Prostate gland (tissue), 2 donors: ENCODE data around the gene MCCC2. TPM values are rescaled to one million over a fixed set of nuclear protein-coding genes. Genes with fewer than 3 reads are reported as not detected.
"Not testable (repeated sequence)": the region's sequence is repeated elsewhere in the genome, so short reads cannot be mapped to it uniquely, and the experiment has no call there.

Experiments used
- DNase-seq: peaks from one replicate; pipeline ENCODE4 v3.0.0-alpha.2; 2019; ENCODE audit warnings: low spot score
- H3K27ac ChIP-seq, 2 donors: fragments of 200-600 bp; sonication (generic); 2 replicates each; pipeline ENCODE4 v1.5.1; 2017 to 2019
- H3K27me3 ChIP-seq: fragments of 200-600 bp; sonication (generic); replicated peaks from 2 replicates; pipeline ENCODE4 v1.5.1; 2019; ENCODE audit not compliant: insufficient read depth
- H3K36me3 ChIP-seq, 2 donors: fragments of 200-600 bp; sonication (generic); 1 replicate in 1 of 2; 2 replicates in 1 of 2; pipeline versions ENCODE4 v1.5.1 to v1.8.1; 2017 to 2019
- H3K4me1 ChIP-seq: fragments of 200-600 bp; sonication (generic); replicated peaks from 2 replicates; pipeline ENCODE4 v1.5.1; 2019
- H3K4me3 ChIP-seq, 2 donors: fragments of 200-600 bp; sonication (generic); 2 replicates each; pipeline ENCODE4 v1.5.1; 2017 to 2019
- H3K9me3 ChIP-seq: fragments of 200-600 bp; sonication (generic); 2 replicates; pipeline ENCODE4 v1.5.1; 2017
- CTCF ChIP-seq, 4 experiments: fragments of 200-600 bp in 2 of 4; fragments of 450-650 bp in 2 of 4; sonication (generic) in 2 of 4; IDR thresholded peaks; 1 replicate in 3 of 4; 2 replicates in 1 of 4; pipeline ENCODE4 v1.5.1; 2016 to 2019; ENCODE audit warnings: antibody characterized with exemption in 4 of 4, mild to moderate bottlenecking in 2 of 4, moderate library complexity in 2 of 4
- POLR2A ChIP-seq: fragments of 450-650 bp; IDR thresholded peaks from one replicate; pipeline ENCODE4 v1.6.1; 2016; ENCODE audit warnings: antibody characterized with exemption, mild to moderate bottlenecking
- POLR2AphosphoS5 ChIP-seq: sonication (generic); formaldehyde crosslinking; IDR thresholded peaks from one replicate; pipeline ENCODE4 v1.6.1; 2017; ENCODE audit warnings: antibody characterized with exemption
- WGBS: methylation state at CpG from one replicate; pipeline ENCODE4 v1.1.5; 2018; 5-methylcytosine and 5-hydroxymethylcytosine counted together
- intact Hi-C: fragments of 100-400 bp; cut with DNase I; formaldehyde crosslinking; loops from one replicate; pipeline ENCODE4 v1.14.2; 2022
- total RNA-seq, 2 donors: library from RNA; depleted of rRNA; stranded (reverse); fragments of >200 nt; gene quantifications; one replicate each; pipeline ENCODE4 v1.1.0, GENCODE V29; 2016

The MCCC2 gene
- total RNA-seq, 2 donors from 2014 or later = 53.0 to 141 TPM

GRCh38 chr5:71633255-71634155, 46.4 kb downstream of the MCCC2 start:
- DNase-seq = no peak
- WGBS = 51% methylated on average over 2 of the region's 2 CpGs
- intact Hi-C loops = no loop called here
- H3K27me3 ChIP-seq = no peaks in the 10 kb centered on the region
- no peak overlapping the region for H3K4me3 ChIP-seq
- no peaks in the 10 kb centered on the region for H3K36me3 ChIP-seq
- no peak for TF ChIP-seq POLR2AphosphoS5
- TF ChIP-seq POLR2A = no peak
- TF ChIP-seq CTCF (IDR thresholded peaks at IDR 0.05) = no peak
- H3K4me1 ChIP-seq = peaks cover 8% of the 10 kb centered on the region
- H3K27ac ChIP-seq = peak overlapping the region in 1 of 2 donors; percentile 72
- no peaks in the 10 kb centered on the region for H3K9me3 ChIP-seq

- no peaks in the 10 kb centered on the region for H3K27me3 ChIP-seq
- intact Hi-C loops = no loop called here
- no peak for TF ChIP-seq POLR2A
- peak; percentile 51 for TF ChIP-seq POLR2AphosphoS5
- DNase-seq = no peak
- H3K9me3 ChIP-seq = no peaks in the 10 kb centered on the region
- no peak overlapping the region for H3K4me3 ChIP-seq
- peak overlapping the region in 1 of 2 donors; percentile 65 for H3K27ac ChIP-seq
- no peaks in the 10 kb centered on the region for H3K36me3 ChIP-seq
- peaks cover 5% of the 10 kb centered on the region for H3K4me1 ChIP-seq
These were observed 50.0 kb downstream of the MCCC2 start for GRCh38 chr5:71637133-71637532.

GRCh38 chr5:71640408-71640807, 53.3 kb downstream of the MCCC2 start:
- no peaks in the 10 kb centered on the region for H3K27me3 ChIP-seq
- 98% methylated on average over 3 of the region's 3 CpGs for WGBS
- no peaks in the 10 kb centered on the region for H3K4me1 ChIP-seq
- H3K36me3 ChIP-seq = no peaks in the 10 kb centered on the region
- no peaks in the 10 kb centered on the region for H3K9me3 ChIP-seq
- intact Hi-C loops = no loop called here
- TF ChIP-seq POLR2AphosphoS5 = no peak
- no peak for TF ChIP-seq CTCF (IDR thresholded peaks at IDR 0.05)
- TF ChIP-seq POLR2A = no peak
- H3K27ac ChIP-seq = no peak overlapping the region
- DNase-seq = no peak
- H3K4me3 ChIP-seq = no peak overlapping the region

- H3K4me3 ChIP-seq = no peak overlapping the region
- 45% methylated on average over 3 of the region's 3 CpGs for WGBS
- no peaks in the 10 kb centered on the region for H3K9me3 ChIP-seq
- DNase-seq = no peak
- no peak for TF ChIP-seq POLR2A
- TF ChIP-seq CTCF (IDR thresholded peaks at IDR 0.05) = no peak
- peak; percentile 44 for TF ChIP-seq POLR2AphosphoS5
- H3K27ac ChIP-seq = peak overlapping the region in 1 of 2 donors; percentile 55
- intact Hi-C loops = no loop called here
- peaks cover 0 to 3% of the 10 kb centered on the region in 2 donors for H3K36me3 ChIP-seq
- H3K27me3 ChIP-seq = no peaks in the 10 kb centered on the region
- H3K4me1 ChIP-seq = no peaks in the 10 kb centered on the region
These were observed 57.9 kb downstream of the MCCC2 start for GRCh38 chr5:71645030-71645429.

DNA sequence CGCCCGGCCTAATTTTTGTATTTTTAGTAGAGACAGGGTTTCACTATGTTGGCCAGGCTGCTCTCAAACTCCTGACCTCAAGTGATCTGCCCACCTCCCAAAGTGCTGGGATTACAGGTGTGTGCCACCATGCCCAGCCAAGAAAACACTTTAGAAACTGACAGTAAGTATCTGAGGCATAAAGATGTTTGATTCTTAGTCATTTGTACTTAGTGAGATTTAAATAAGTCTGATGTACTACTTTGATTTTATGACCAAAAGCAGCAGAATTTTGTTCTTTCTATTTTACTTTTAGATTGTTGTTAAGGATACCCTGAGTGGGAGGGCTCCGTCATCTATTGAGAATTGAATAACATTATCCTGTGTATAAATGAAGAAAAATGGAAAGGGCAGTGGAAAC, 63.8 kb downstream of the MCCC2 start:
- WGBS = 95% methylated on average over 3 of the region's 3 CpGs
- H3K4me1 ChIP-seq, DNase-seq, H3K4me3 ChIP-seq, H3K27ac ChIP-seq, H3K27me3 ChIP-seq, intact Hi-C loops, H3K9me3 ChIP-seq, H3K36me3 ChIP-seq: not testable (repeated sequence)

- no peak for DNase-seq
- peaks cover 0 to 2% of the 10 kb centered on the region in 2 donors for H3K36me3 ChIP-seq
- H3K9me3 ChIP-seq = no peaks in the 10 kb centered on the region
- no peak overlapping the region for H3K4me3 ChIP-seq
- H3K4me1 ChIP-seq = no peaks in the 10 kb centered on the region
- H3K27me3 ChIP-seq = no peaks in the 10 kb centered on the region
- no peak for TF ChIP-seq CTCF (IDR thresholded peaks at IDR 0.05)
- TF ChIP-seq POLR2AphosphoS5 = no peak
- TF ChIP-seq POLR2A = no peak
- peak overlapping the region in 1 of 2 donors; percentile 15 for H3K27ac ChIP-seq
- intact Hi-C loops = no loop called here
- 91% methylated on average over 3 of the region's 3 CpGs for WGBS
These were observed 64.4 kb downstream of the MCCC2 start for GRCh38 chr5:71651579-71651978.
